HG03139 (cell line): ENCODE measurements around the gene SSBP3.
"Not testable (repeated sequence)": the region's sequence is repeated elsewhere in the genome, so short reads cannot be mapped to it uniquely, and the experiment has no call there.

ENCODE experiments used
- ATAC-seq: cut with Tn5 transposase; IDR thresholded peaks from one replicate; pipeline ENCODE4 v1.9.1; 2021; ENCODE audit not compliant: unreplicated experiment

Gene SSBP3

DNA sequence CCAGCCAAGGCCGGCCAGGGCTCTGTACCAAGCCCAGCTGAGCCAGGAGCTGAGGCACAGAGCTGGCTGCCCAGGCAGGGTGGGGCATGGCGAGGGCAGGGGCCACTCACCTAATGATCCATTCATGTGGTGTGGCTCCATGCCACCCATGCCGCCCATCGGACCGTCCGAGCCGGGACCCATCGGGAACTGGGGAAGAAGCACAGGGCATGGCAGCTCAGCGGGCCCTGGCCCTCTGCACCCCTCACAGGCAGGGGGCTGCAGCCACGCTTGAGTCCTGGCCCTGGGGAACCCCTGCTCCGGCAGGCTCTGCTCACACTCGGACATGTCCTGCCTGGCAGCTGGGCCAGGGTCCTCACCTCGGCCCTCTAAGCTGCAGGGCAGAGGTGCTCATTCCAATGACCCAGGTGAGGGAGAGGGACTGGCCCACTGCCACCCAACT, 177.5 kb downstream of the SSBP3 start:
- ATAC-seq: no peak

DNA sequence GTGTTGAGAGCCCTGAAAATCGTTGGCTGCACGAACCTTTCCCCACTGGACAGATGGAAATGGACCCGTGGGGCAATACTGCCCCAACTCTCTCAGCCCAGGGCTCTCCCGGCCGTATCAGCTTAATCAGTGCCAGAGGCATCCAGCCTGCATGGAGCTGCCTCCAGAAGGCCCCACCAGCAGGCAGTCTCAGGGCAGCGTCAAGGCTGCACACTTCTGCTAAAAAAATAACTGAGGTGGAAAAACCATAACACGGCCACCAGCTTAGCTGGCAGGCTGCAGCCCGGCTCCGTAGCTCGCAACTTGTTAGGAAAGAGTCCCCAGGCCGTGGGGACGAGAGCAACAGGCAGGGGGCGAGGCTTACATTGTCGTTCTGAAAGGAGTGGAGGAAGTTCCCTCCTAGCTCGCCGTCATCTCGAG, 178.3 kb downstream of the SSBP3 start:
- no peak for ATAC-seq

DNA sequence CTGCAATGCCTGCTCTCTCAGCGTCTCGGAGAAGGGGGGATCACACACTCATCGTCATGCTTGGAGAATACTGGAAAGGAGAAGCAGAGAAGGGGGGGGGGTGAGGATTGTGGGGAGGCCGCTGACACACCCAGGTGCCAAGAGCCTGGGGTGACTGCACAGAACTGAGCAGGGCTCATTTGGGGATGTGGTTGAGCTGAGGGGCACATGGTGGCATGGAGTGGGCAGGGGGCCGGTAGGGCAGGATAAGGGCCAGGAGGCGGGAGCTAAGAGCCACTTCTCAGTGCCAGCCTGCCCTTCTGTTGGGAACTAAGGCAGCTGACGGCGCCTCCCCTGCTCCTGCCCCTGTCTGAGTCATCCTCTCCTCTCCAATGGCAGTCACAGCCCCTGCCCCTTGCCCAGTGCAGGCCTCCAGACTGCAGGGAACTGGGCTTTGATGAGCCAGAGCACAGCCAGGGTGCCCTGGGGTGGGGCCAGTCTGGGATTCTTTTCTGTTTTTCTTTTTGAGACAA, 179.0 kb downstream of the SSBP3 start:
- no peak for ATAC-seq

DNA sequence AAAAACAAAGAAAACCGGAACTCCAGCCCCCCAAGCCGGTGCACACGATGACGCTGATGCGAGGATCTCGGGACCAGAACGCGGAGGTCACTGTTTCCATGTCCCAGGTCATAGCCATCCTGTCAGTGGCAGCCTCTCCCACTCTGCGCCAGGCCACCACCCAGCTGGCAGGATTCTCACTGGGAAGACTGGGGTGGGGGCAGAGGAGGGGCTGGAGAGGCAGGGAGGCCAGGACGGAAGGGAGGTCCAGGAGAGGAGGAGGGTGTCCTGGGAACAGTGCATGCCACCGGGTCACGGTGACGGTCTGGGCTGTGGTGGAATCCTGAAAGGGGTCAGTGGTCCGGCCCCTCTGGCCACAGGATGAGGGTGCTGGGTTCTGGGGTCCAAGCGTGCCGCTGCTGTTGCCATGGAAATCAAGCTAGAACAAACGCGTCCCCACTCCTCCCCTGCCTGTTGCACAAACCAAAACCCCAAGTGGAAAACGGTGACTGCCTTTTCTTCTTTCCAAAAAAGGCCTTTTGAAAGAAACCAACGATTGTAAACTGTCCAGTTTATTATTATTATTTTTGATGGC, 180.1 kb downstream of the SSBP3 start:
- no peak for ATAC-seq

DNA sequence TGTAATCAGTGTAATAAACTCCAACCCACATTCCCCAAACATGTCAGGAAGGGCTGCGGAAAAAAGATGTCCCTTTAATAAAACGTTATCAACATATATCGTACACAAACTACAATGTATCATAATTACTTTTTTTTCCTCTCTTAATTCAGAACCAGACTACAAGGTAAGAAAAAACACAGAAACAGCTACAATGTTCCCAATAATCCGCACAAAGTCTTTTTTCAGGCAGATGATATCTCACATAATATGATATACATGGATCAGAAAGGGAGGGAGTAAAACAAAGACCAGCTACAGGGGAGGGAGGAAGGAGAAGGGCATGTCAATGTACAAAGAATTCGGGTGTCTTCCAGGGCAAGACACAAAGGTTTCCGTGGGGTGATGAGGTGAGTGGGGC, 180.8 kb downstream of the SSBP3 start:
- no peak for ATAC-seq

DNA sequence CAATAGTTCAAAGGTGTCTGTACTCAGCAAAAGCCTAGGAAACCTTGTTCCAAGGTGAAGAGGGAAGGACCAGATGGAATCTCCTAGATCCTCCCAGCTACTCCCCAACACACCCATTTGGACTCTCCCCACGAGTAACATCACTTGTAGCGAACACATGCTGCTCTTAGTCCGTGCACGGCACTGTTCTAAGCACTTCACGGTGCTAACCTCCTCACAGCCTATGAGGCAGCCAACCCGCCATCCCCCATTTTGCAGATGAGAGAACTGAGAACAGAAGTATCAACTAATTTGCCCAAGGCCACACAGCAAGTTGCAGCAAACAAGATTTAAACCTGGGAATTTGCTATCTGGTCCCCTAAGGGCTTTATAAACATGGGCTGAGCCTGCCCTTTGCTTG, 182.0 kb downstream of the SSBP3 start:
- no peak for ATAC-seq

DNA sequence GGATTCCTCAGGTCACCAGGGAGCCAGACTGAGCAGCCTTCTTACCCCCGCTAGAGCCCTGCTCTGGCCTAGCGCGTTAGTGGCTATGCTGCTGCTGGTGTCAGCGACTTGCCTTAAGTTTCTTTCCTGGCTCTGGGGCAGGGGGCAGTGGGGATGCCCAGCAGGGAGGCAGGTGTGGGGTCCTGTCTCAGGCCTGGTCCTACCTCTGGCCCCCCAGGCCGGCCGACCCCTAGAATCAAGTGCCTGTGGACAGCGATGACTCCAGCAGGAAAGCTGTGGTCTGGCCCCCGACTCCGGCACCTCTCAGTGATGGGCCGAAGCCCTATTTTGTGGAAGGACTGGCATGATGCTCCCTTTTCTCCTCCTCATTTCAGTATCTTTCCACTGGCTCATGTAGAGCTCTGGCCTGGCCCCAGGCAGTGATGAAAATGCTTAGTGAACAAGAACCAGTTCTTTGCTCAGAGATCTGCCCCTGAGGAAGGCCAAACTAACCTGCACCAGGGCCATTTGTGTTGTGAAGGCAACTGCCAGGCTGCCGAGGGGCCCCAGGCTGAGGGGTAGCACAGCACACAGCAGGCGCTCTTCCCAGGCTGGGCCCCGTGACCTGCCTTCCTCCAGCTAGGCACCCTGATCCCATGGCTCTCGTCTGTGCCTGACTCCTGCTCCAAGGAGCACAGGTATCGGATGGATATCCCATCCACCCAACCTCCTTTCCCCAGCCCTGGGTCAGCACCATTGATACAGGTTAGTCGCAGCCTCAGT, 182.6 kb downstream of the SSBP3 start:
- no peak for ATAC-seq

DNA sequence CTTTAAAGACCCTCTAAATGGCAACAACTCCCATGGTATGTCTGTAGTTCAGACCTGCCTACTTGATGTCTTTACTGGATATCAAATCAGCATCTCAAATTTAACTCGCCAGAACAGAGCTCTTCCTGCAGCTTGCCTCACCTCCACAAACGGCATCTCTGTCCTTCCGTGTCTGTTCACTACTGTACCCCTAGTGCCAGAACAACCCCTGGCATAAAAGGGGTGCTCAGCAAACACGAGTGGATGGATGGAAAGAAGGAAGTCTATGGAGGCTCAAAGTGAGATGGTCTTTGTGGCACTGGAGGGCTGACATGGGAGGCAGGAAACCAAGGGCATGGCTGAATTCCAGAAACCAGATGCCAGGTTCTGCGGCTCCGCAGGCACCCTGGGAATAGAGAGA, 183.5 kb downstream of the SSBP3 start:
- no peak for ATAC-seq

DNA sequence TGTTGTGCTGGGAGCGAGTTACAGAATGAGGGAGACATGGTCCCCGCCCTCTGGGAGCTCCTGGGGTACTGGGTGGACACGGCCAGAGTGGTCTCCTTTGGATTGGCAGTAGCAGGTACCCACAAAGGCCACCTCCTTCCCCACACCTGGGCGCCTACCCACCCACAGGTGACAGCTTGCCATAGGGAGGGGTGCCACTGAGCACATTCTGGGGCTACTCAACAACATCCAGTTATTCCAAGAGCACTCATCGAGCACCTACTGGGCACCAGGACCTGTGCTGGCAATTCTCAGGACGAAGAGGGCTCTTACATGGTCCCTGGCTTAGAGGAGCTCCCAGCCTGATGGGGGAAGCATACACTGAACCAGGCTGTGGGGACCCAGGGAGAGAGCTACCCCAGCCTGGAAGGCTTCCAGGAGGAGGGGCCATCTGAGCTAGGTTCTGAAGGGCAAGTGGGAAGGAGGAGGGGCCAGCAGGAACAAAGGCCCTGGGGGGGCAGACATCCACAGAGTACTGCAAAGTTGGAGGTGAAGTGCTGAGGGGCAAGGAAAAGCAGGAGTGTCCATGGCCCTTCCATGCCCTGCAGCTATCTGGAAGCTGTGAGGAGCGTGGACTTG, 184.2 kb downstream of the SSBP3 start:
- no peak for ATAC-seq

DNA sequence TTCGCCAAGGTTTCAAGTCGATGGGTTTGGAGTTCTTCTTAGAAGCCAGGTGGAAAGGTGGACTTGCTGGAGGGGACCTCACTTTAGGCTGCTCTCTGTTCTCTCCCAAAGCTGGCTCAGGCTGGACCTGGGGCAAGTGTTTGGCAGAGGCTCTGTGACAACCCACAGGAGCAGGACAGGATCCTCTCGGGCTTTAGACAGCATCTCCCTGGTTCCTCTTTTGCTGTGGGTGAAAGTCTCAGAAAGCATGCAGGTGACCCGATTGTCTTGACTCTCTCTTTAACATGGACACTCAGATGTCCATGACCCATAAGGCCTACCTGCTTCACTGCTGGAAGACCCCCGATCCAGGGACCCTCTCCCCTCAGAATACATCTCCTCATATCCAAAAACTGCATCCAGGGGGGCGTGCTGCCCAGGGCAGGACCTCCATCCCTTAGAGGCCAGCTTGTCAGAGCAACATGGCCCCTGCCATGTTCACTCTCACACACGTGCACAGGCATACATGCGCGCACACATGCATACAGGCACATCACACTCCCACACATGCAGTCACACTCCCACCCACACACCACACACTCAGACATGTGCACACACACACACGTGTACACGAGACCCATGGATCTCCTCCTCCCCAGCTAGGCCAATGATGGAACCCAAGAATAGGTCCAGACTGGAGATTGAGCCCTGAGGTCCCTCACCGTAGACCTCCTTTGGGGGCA, 184.9 kb downstream of the SSBP3 start:
- ATAC-seq: no peak

DNA sequence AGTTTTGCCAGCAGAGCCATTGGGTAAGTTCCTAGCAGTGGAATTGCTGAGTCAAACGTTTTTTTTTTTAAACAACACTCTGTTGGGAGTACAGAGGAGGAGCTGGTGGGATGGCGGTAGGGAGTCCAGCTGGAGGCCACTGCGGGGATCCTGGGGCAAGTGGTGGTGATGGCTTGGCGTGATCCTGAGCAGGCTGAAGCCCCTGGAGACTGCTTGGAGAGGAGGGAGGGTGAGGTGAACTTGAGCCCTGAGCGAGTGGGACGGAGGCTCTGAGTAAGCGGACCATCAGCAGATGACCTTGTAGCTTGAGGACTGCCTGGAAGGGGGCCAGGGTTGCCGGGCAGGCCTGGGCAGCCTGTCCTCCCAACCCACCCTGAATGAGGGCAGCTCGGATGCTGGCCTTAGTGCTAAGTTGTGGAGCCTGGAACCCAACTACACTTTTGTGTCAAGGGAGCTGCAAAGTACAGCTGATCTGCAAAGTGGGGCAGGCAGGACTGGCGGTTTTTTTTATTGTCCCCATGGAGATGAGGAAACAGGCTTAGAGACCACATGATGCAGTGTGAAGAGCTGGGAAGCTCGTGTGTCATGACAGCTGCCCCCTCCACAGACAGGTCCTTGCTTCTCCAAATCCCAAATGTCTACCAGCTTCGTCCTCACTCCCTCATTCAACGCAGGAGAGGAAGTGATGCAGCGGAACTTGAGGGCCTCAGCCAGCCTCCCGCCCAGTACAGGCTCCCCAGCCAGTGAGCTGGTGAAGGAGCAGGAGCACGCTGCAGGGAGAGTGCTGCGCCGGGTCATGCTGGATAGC, 186.0 kb downstream of the SSBP3 start:
- ATAC-seq: no peak

DNA sequence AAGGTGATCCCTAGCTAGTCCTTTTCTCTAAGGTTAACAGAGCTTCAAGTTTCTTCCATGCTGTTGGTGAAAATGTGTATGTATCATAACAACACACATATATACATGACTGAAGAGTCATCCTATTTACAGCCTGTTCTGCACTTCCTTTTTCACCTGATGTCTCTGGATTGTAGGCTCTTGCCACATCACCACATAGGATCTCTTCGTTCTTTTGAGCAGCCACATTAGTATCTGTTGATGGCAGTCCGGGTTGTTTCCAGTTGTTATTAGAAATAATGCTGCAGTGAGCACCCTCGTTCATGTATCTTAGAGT, 186.5 kb downstream of the SSBP3 start:
- ATAC-seq: no peak

DNA sequence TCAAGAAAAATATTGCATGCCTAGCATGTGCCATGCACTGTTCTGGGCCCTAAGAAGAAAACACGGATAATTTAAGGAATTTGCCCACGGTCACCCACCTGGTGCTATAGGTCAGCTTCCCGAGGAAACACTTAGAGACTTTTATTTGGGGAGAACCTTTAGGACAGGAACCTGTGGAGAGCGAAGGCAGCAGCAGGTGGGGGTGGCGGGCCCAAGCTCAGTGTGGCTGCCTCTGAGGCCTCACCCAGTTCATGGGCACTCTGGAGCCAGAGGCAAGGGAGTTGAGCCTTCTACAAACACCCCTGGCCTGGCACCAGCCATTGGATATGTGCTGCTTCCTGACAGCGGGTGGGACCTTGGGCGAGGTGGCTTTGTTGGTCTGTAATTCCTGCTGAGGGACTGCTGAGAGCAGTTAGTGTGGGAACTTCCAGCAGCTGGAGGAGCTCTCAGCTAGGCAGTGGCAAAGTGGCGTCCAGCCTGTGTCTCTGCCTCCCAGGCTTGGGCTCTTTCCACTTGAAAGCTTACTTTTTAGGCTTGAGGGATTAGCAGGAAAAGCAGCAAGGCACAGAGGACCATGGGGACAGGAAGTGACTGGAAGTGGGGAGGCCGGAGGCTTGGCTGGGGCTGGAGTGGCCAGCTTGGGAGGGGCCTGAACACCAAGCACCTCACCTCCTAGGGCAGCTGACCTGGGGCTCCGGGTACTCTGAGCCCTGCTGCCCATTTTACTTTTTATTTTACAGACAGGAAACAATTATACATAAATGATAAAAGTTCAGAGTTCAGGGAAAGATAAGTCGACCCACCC, 187.1 kb downstream of the SSBP3 start:
- no peak for ATAC-seq

DNA sequence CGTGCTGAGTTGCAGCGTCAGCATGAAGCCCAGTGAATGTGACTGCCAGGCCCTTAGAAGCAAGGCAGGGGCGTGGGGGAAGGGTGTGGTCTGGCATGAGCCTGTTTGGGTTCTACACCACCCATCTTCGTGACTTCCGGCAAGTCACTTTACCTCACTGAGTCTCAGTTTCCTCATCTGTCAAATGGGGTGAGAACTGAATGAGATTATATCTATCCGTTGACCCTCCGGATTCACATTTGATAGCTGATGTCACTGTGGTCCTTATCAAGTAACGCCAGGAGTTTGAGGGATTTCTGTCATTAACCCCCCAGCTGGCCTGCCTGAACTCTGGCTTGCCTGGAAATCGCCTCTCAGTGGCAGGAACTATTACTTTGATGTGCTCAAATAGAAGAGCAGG, 190.7 kb downstream of the SSBP3 start:
- no peak for ATAC-seq

DNA sequence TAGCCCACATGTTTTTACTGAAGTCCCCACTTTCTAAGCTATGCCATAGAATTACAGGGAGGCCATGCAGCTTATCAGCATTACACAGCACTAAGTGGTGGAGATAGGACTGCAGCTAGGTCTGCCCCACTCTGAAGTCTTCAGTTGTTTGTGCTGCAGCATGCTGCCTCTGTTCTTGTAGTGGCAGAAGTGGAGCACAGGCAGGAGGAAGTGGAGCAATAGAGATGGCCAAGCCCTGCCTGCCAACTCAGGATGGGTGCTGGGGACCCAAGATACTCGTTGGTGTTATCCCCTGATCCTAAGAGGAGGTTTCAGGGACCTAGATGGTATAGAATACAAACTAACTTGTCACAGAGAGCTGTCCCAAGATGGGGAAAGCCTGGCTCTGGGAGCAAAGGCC, 193.3 kb downstream of the SSBP3 start:
- no peak for ATAC-seq

DNA sequence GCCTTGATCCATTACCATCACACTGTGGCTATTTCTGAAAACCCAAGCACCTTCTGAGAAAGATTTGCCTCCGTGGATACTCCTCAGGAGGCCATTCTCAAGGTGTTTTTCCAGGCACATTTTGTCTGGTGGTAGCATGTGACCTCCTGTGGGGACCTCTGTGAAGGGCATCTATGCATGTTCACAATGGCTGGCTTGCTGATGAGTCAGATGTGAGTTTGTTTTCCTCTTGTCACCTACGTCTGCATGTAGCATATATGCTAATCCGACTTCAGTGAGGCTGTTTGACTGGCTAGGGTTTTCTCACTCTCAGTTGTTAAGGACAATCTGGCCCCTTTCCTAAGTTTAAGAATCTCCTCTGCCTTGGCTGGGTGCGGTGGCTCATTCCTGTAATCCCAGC, 198.3 kb downstream of the SSBP3 start:
- ATAC-seq: not testable (repeated sequence)

DNA sequence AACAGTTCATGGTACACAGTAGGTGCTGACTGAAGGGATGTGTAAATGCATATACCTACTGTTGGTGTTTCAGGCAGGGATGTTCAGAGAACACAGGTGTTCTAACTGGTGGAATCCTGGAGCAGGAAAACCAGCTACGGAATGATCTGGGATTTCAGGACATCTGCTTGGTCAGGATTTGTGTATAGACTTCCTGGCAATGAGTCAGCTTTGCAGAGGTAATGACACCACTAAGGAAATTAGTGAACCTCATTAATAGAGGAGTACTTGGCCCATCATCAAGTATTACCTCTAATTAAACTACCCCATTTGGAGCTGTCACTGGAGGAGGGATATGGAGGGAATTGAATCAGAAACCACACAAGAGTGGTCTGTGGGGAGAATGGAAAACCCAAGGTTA, 198.9 kb downstream of the SSBP3 start:
- ATAC-seq: no peak

DNA sequence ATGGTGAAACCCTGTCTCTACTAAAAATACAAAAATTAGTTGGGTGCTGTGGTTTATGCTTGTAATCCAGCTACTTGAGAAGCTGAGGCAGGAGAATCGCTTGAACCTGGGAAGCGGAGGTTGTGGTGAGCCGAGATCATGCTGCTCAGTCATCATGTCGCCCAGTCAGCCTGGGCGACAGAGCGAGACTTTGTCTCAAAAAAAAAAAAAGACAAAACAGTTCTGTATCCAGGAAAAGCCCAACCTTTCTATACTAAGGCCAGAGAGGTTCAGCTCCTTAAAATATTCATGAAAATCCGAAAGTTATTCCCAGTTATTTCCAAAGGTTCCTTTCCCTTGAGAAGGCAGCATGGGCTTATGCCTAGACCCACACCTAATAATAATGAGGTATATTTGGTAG, 202.0 kb downstream of the SSBP3 start:
- ATAC-seq: no peak

DNA sequence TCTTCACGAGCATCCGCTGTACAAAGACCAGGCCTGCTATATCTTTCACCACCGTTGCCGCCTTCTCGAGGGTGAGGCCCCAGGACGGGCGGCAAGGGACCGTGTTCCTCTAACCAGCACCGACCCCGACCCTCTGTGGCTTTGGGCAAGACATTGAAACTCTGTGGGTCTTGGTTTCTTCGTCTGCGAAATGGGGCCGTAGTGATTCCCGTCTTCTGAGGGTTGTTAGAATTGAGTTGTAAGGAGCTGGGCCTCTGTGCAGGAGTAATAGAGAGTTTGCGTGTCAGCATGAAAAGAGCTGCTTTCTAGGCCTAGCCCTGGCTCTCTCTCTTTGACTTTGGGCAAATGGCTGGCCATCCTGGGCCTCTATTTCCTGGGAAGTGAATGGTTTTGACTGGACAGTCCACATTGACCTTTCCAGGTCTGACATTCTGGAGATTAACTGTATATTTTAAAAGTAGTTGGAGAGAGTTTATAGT, 205.6 kb downstream of the SSBP3 start:
- ATAC-seq: peak; percentile 16
